ENCODE results near the gene GTF2H1. TPM values are rescaled to one million over a fixed set of nuclear protein-coding genes. Genes with fewer than 3 reads are reported as not detected.

The GTF2H1 gene
- 28.3 and 28.9 TPM in 2 replicates for polyA plus RNA-seq (2013)

- peak within 1 kb of the TSS; percentile 96 for H3K4me3 ChIP-seq (ENCODE audit: low read depth, low read length)
- H3K4ac ChIP-seq (ENCODE audit: low read depth, low read length): peak within 1 kb of the TSS; percentile 98
- peak; percentile 98 to 99 for DNase-seq
- H3K4me1 ChIP-seq (ENCODE audit: control insufficient read depth in 1 of 2, insufficient read depth in 2 of 2, low read length in 2 of 2): peaks cover 7 to 9% of the 10 kb centered on the region in 2 experiments
- no peak within 1 kb of the TSS for H2AK5ac ChIP-seq (ENCODE audit: low read length)
- H3K14ac ChIP-seq (ENCODE audit: low read length): peak within 1 kb of the TSS; percentile 87
- H2BK12ac ChIP-seq (ENCODE audit: low read length): no peak within 1 kb of the TSS
- peak within 1 kb of the TSS; percentile 71 for H3K4me2 ChIP-seq (ENCODE audit: low read length)
- peak within 1 kb of the TSS; percentile 93 for H4K8ac ChIP-seq (ENCODE audit: low read depth, low read length)
- WGBS (ENCODE audit: extremely low coverage, insufficient coverage, insufficient read length): no CpG with 5 or more reads among the region's 61 CpGs
- no peaks in the 10 kb centered on the region for H3K27me3 ChIP-seq (ENCODE audit: insufficient read depth, low read length)
- peak within 1 kb of the TSS; percentile 79 for H3K18ac ChIP-seq (ENCODE audit: low read length)
- peaks cover 6% of the 10 kb centered on the region for H3K79me1 ChIP-seq (ENCODE audit: low read length)
- H4K12ac ChIP-seq (ENCODE audit: low read depth, low read length): peak within 1 kb of the TSS; percentile 72
- H3K9ac ChIP-seq (ENCODE audit: low read length): peak within 1 kb of the TSS; percentile 98
- peaks cover 8% of the 10 kb centered on the region for H3K79me2 ChIP-seq (ENCODE audit: control insufficient read depth, insufficient read depth, low read length, poor library complexity)
- peak within 1 kb of the TSS; percentile 96 for H4K91ac ChIP-seq (ENCODE audit: low read depth, low read length)
- peak within 1 kb of the TSS; percentile 88 for H3K27ac ChIP-seq (ENCODE audit: low read depth, low read length)
- H2BK120ac ChIP-seq (ENCODE audit: insufficient read depth, low read length, poor library complexity): peak within 1 kb of the TSS; percentile 92
- H3K36me3 ChIP-seq (ENCODE audit: control insufficient read depth in 1 of 2, insufficient read depth in 2 of 2, low read length in 2 of 2): peaks cover 0 to 3% of the 10 kb centered on the region in 2 experiments
- H2BK5ac ChIP-seq (ENCODE audit: low read depth, low read length, poor library complexity): peak within 1 kb of the TSS; percentile 94
- no peak within 1 kb of the TSS for H3K23ac ChIP-seq (ENCODE audit: low read length)
- peak within 1 kb of the TSS; percentile 92 for H2AFZ ChIP-seq (ENCODE audit: insufficient read depth, low read length, poor library complexity)
- H3K9me3 ChIP-seq (ENCODE audit: insufficient read depth, low read depth, low read length): no peaks in the 10 kb centered on the region
Measured at GRCh38 chr11:18321969-18322711, at the start of gene GTF2H1, which contains the start of gene HPS5. Gene GTF2H1, plus strand, starts transcription at chr11:18322567. Its CDS starts 10,508 bp downstream, at chr11:18333075. Gene HPS5, minus strand, starts transcription at chr11:18322140. Its CDS starts 4,282 bp downstream, at chr11:18317858.

DNA sequence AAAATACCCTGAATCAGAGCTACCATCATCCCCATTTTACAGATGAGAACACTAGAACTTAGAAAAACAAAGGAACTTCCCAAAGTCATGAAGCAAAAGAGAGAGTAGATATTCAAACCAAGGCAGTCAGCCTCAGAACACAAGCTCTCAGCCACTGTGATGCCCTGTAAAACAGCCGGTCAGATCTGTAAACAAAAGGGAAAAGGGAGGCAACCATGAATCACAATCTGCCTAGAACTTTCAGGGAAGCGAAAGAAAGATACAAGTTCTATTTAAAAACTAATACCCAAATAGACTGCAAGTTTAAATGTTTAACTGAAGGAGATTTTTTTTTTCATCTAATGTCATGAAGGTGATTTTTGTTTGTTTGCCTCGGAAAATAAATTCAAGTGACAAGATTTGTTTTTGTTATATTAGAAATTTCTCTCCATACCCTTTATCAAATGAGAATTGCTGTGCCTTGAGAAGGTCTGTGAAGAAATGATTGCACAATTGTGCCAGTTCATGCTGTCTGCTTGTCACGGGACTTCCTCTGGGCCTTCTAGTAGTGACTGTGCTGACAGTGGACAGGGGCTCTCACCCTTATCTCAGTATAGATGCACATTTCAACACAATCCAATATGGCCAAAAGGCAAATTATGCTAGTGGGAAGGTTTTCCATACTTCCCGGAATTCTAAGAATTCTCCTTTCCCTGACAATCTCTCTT is 44.6 kb upstream of the GTF2H1 start:
- no peak overlapping the region for H4K91ac ChIP-seq (ENCODE audit: low read depth, low read length)
- H3K79me1 ChIP-seq (ENCODE audit: low read length): no peaks in the 10 kb centered on the region
- H2BK12ac ChIP-seq (ENCODE audit: low read length): no peak overlapping the region
- peaks cover 0 to 3% of the 10 kb centered on the region in 2 experiments for H3K4me1 ChIP-seq (ENCODE audit: control insufficient read depth in 1 of 2, insufficient read depth in 2 of 2, low read length in 2 of 2)
- H4K8ac ChIP-seq (ENCODE audit: low read depth, low read length): no peak overlapping the region
- no peak overlapping the region for H2BK120ac ChIP-seq (ENCODE audit: insufficient read depth, low read length, poor library complexity)
- H3K36me3 ChIP-seq (ENCODE audit: control insufficient read depth in 1 of 2, insufficient read depth in 2 of 2, low read length in 2 of 2): peaks cover 6 to 12% of the 10 kb centered on the region in 2 experiments
- H3K18ac ChIP-seq (ENCODE audit: low read length): no peak overlapping the region
- H2AFZ ChIP-seq (ENCODE audit: insufficient read depth, low read length, poor library complexity): no peak overlapping the region
- no peak overlapping the region for H2AK5ac ChIP-seq (ENCODE audit: low read length)
- H3K4me3 ChIP-seq (ENCODE audit: low read depth, low read length): no peak overlapping the region
- WGBS (ENCODE audit: extremely low coverage, insufficient coverage, insufficient read length): no CpG with 5 or more reads among the region's 5 CpGs
- H3K9me3 ChIP-seq (ENCODE audit: insufficient read depth, low read depth, low read length): no peaks in the 10 kb centered on the region
- DNase-seq: peak; percentile 21 to 62
- no peaks in the 10 kb centered on the region for H3K79me2 ChIP-seq (ENCODE audit: control insufficient read depth, insufficient read depth, low read length, poor library complexity)
- H3K27me3 ChIP-seq (ENCODE audit: insufficient read depth, low read length): no peaks in the 10 kb centered on the region
- H2BK5ac ChIP-seq (ENCODE audit: low read depth, low read length, poor library complexity): no peak overlapping the region
- H3K4ac ChIP-seq (ENCODE audit: low read depth, low read length): no peak overlapping the region
- H3K4me2 ChIP-seq (ENCODE audit: low read length): no peak overlapping the region
- no peak overlapping the region for H3K9ac ChIP-seq (ENCODE audit: low read length)
- no peak overlapping the region for H3K23ac ChIP-seq (ENCODE audit: low read length)
- H4K12ac ChIP-seq (ENCODE audit: low read depth, low read length): no peak overlapping the region
- H3K27ac ChIP-seq (ENCODE audit: low read depth, low read length): no peak overlapping the region
- no peak overlapping the region for H3K14ac ChIP-seq (ENCODE audit: low read length)

DNA sequence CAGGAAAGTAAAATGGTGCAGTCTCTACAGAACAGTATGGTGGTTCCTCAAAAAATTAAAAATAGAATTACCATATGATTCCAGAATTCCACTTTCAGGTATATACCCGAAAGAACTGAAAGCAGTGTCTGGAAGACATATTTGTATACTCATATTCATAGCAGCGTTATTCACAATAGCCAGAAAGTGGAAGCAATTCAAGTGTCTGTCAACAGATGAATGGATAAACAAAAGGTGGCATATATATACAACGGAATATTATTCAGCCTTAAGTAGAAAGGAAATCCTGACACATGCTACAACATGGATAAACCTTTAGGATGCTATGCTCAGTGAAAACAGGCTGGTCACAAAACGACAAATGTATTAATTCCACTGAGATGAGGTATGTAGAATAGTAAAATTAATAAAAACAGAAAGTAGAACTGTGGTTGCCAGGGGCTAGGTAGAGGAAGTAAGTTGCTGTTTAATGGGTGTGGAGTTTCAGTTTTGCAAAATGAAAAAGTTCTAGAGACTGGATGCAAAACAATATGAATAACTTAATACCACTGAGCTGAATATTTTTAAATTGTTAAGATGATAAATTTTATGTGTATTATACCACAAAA is 41.8 kb upstream of the GTF2H1 start:
- Histone ChIP-seq H3K23ac (ENCODE audit: low read length) (no peak overlapping the region), H3K27ac (ENCODE audit: low read depth, low read length) (no peak overlapping the region), H3K4me1 (ENCODE audit: control insufficient read depth in 1 of 2, insufficient read depth in 2 of 2, low read length in 2 of 2) (peaks cover 0 to 3% of the 10 kb centered on the region in 2 experiments), H3K14ac (ENCODE audit: low read length) (no peak overlapping the region), H2AK5ac (ENCODE audit: low read length) (no peak overlapping the region), H3K79me2 (ENCODE audit: control insufficient read depth, insufficient read depth, low read length, poor library complexity) (no peaks in the 10 kb centered on the region), H3K9me3 (ENCODE audit: insufficient read depth, low read depth, low read length) (no peaks in the 10 kb centered on the region), H3K79me1 (ENCODE audit: low read length) (no peaks in the 10 kb centered on the region), H3K9ac (ENCODE audit: low read length) (no peak overlapping the region), H3K4ac (ENCODE audit: low read depth, low read length) (no peak overlapping the region), H2BK12ac (ENCODE audit: low read length) (no peak overlapping the region), H3K27me3 (ENCODE audit: insufficient read depth, low read length) (no peaks in the 10 kb centered on the region), H3K4me3 (ENCODE audit: low read depth, low read length) (no peak overlapping the region), H4K8ac (ENCODE audit: low read depth, low read length) (no peak overlapping the region), H2BK120ac (ENCODE audit: insufficient read depth, low read length, poor library complexity) (no peak overlapping the region), H4K12ac (ENCODE audit: low read depth, low read length) (no peak overlapping the region), H4K91ac (ENCODE audit: low read depth, low read length) (no peak overlapping the region), H3K36me3 (ENCODE audit: control insufficient read depth in 1 of 2, insufficient read depth in 2 of 2, low read length in 2 of 2) (peaks cover 6 to 12% of the 10 kb centered on the region in 2 experiments), H3K4me2 (ENCODE audit: low read length) (no peak overlapping the region), H3K18ac (ENCODE audit: low read length) (no peak overlapping the region), H2AFZ (ENCODE audit: insufficient read depth, low read length, poor library complexity) (no peak overlapping the region), H2BK5ac (ENCODE audit: low read depth, low read length, poor library complexity) (no peak overlapping the region)
- whole genome bisulfite sequencing (ENCODE audit: extremely low coverage, insufficient coverage, insufficient read length): no CpG with 5 or more reads among the region's 4 CpGs
- no peak for DNase-seq

GRCh38 chr11:18282626-18283025 is 39.7 kb upstream of the GTF2H1 start:
- H3K4me1 ChIP-seq (ENCODE audit: control insufficient read depth in 1 of 2, insufficient read depth in 2 of 2, low read length in 2 of 2): peaks cover 0 to 3% of the 10 kb centered on the region in 2 experiments
- no CpG with 5 or more reads among the region's 2 CpGs for WGBS (ENCODE audit: extremely low coverage, insufficient coverage, insufficient read length)
- H3K4me3 ChIP-seq (ENCODE audit: low read depth, low read length): no peak overlapping the region
- no peak for DNase-seq
- no peak overlapping the region for H3K4ac ChIP-seq (ENCODE audit: low read depth, low read length)
- no peak overlapping the region for H3K14ac ChIP-seq (ENCODE audit: low read length)
- no peak overlapping the region for H3K4me2 ChIP-seq (ENCODE audit: low read length)
- no peak overlapping the region for H4K91ac ChIP-seq (ENCODE audit: low read depth, low read length)
- no peak overlapping the region for H2AFZ ChIP-seq (ENCODE audit: insufficient read depth, low read length, poor library complexity)
- no peak overlapping the region for H4K12ac ChIP-seq (ENCODE audit: low read depth, low read length)
- no peak overlapping the region for H3K18ac ChIP-seq (ENCODE audit: low read length)
- H3K27me3 ChIP-seq (ENCODE audit: insufficient read depth, low read length): no peaks in the 10 kb centered on the region
- H3K9me3 ChIP-seq (ENCODE audit: insufficient read depth, low read depth, low read length): no peaks in the 10 kb centered on the region
- H2AK5ac ChIP-seq (ENCODE audit: low read length): no peak overlapping the region
- no peak overlapping the region for H3K23ac ChIP-seq (ENCODE audit: low read length)
- no peak overlapping the region for H2BK12ac ChIP-seq (ENCODE audit: low read length)
- no peaks in the 10 kb centered on the region for H3K79me1 ChIP-seq (ENCODE audit: low read length)
- H4K8ac ChIP-seq (ENCODE audit: low read depth, low read length): no peak overlapping the region
- H3K36me3 ChIP-seq (ENCODE audit: control insufficient read depth in 1 of 2, insufficient read depth in 2 of 2, low read length in 2 of 2): peaks cover 3 to 22% of the 10 kb centered on the region in 2 experiments
- no peak overlapping the region for H3K27ac ChIP-seq (ENCODE audit: low read depth, low read length)
- H2BK120ac ChIP-seq (ENCODE audit: insufficient read depth, low read length, poor library complexity): no peak overlapping the region
- H3K79me2 ChIP-seq (ENCODE audit: control insufficient read depth, insufficient read depth, low read length, poor library complexity): no peaks in the 10 kb centered on the region
- no peak overlapping the region for H2BK5ac ChIP-seq (ENCODE audit: low read depth, low read length, poor library complexity)
- H3K9ac ChIP-seq (ENCODE audit: low read length): no peak overlapping the region
